Activated CD8-positive, alpha-beta memory T cell treated with anti-CD3 and anti-CD28 coated beads for 1 hour (primary cell): ENCODE results near the gene PCDHB8.
"Not testable (repeated sequence)": the region's sequence is repeated elsewhere in the genome, so short reads cannot be mapped to it uniquely, and the experiment has no call there.

Experiments used
- DNase-seq, 2 donors: peaks; one replicate each; pipeline ENCODE4 v3.0.0-alpha.2; 2020; ENCODE audit warnings: low read depth in 1 of 2; ENCODE audit errors: extremely low read depth in 1 of 2

Gene PCDHB8

DNA sequence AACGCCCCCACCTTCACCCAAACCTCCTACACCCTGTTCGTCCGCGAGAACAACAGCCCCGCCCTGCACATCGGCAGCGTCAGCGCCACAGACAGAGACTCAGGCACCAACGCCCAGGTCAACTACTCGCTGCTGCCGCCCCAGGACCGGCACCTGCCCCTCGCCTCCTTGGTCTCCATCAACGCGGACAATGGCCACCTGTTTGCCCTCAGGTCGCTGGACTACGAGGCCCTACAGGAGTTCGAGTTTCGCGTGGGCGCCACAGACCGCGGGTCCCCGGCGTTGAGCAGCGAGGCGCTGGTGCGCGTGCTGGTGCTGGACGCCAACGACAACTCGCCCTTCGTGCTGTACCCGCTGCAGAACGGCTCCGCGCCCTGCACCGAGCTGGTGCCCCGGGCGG lies 47.3 kb downstream of the PCDHB8 start:
- not testable (repeated sequence) for DNase-seq

- not testable (repeated sequence) for DNase-seq
Observed at GRCh38 chr5:141225421-141225820, 47.8 kb downstream of the PCDHB8 start.
